HTERT RPE-1 (cell line): Measurements from ENCODE around the gene ABCD1.

Source experiments
- in situ Hi-C: fragments of 300-500 bp; cut with MboI; formaldehyde crosslinking; loops from 4 replicates; pipeline ENCODE4 v1.14.3; 2020; ENCODE audit warnings: low sequenced_read_pairs

Gene ABCD1

GRCh38 chrX:153755136-153755535 lies 30.5 kb downstream of the ABCD1 start:
- in situ Hi-C loops = no loop called here

- in situ Hi-C loops = no loop called here
Observed at GRCh38 chrX:153761863-153762262, 37.2 kb downstream of the ABCD1 start.

- in situ Hi-C loops = no loop called here
Observed at GRCh38 chrX:153762626-153763173, 38.0 kb downstream of the ABCD1 start.

- in situ Hi-C loops = no loop called here
Observed at GRCh38 chrX:153763298-153763932, 38.8 kb downstream of the ABCD1 start.

GRCh38 chrX:153763989-153764755 lies 39.5 kb downstream of the ABCD1 start, which contains the start of gene PLXNB3:
PLXNB3 (plus strand) TSS chrX:153764249; CDS start chrX:153765536, 1,287 bp downstream.
- in situ Hi-C loops = no loop called here

GRCh38 chrX:153764786-153765137 lies 40.1 kb downstream of the ABCD1 start:
- in situ Hi-C loops = no loop called here

- in situ Hi-C loops = no loop called here
Observed at GRCh38 chrX:153765138-153766079, 40.8 kb downstream of the ABCD1 start.

GRCh38 chrX:153766098-153766817 lies 41.6 kb downstream of the ABCD1 start:
- in situ Hi-C loops = no loop called here

GRCh38 chrX:153766871-153767673 lies 42.4 kb downstream of the ABCD1 start:
- in situ Hi-C loops = no loop called here

GRCh38 chrX:153767674-153768055 lies 43.0 kb downstream of the ABCD1 start:
- in situ Hi-C loops = no loop called here

- in situ Hi-C loops = no loop called here
Observed at GRCh38 chrX:153768311-153769157, 43.9 kb downstream of the ABCD1 start.

- in situ Hi-C loops = no loop called here
Observed at GRCh38 chrX:153769158-153769864, 44.7 kb downstream of the ABCD1 start.

GRCh38 chrX:153769865-153770600 lies 45.4 kb downstream of the ABCD1 start:
- in situ Hi-C loops = no loop called here

- in situ Hi-C loops = no loop called here
Observed at GRCh38 chrX:153770601-153771414, 46.2 kb downstream of the ABCD1 start.

GRCh38 chrX:153771415-153772315 lies 47.0 kb downstream of the ABCD1 start:
- in situ Hi-C loops = no loop called here
